ENCODE results near the gene SLC6A11. TPM values are rescaled to one million over a fixed set of nuclear protein-coding genes. Genes with fewer than 3 reads are reported as not detected.

Gene SLC6A11
- total RNA-seq, 4 donors from 2014 or later: not detected

DNA sequence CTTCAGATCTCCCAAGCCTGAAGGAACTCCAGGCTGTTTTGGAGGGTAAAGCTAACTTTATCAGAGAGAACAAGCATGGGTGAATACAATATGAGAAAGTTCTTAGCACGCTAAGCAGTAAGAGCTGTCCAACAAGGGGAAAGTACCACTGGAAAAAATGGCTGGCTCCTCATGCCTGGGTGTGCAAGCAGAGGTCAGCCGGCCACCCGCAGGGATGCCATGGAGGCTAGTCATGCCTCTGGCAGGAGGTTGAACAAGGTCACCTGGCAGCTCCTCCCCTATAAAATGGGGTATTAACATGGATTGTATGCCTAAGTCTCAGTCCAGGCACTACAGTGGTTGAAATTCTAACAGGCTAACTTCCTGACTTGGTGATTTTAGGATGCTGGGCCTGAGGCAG is 101.1 kb downstream of the SLC6A11 start:
- H3K36me3 ChIP-seq: no peaks in the 10 kb centered on the region
- no peaks in the 10 kb centered on the region for H3K9me3 ChIP-seq
- H3K4me3 ChIP-seq (replicated peaks in 1 of 3): no peak overlapping the region
- no peak overlapping the region for H3K27ac ChIP-seq
- no peaks in the 10 kb centered on the region for H3K4me1 ChIP-seq
- WGBS, 2 donors: 63 to 66% methylated on average over 3 of the region's 3 CpGs
- intact Hi-C loops (cut with DNase I): no loop called here
- TF ChIP-seq, protein P1, sequence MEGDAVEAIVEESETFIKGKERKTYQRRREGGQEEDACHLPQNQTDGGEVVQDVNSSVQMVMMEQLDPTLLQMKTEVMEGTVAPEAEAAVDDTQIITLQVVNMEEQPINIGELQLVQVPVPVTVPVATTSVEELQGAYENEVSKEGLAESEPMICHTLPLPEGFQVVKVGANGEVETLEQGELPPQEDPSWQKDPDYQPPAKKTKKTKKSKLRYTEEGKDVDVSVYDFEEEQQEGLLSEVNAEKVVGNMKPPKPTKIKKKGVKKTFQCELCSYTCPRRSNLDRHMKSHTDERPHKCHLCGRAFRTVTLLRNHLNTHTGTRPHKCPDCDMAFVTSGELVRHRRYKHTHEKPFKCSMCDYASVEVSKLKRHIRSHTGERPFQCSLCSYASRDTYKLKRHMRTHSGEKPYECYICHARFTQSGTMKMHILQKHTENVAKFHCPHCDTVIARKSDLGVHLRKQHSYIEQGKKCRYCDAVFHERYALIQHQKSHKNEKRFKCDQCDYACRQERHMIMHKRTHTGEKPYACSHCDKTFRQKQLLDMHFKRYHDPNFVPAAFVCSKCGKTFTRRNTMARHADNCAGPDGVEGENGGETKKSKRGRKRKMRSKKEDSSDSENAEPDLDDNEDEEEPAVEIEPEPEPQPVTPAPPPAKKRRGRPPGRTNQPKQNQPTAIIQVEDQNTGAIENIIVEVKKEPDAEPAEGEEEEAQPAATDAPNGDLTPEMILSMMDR (IDR thresholded peaks at IDR 0.05): no peak
- TF ChIP-seq POLR2A (IDR thresholded peaks at IDR 0.05): no peak
- H3K27me3 ChIP-seq: no peaks in the 10 kb centered on the region
- DNase-seq: no peak

DNA sequence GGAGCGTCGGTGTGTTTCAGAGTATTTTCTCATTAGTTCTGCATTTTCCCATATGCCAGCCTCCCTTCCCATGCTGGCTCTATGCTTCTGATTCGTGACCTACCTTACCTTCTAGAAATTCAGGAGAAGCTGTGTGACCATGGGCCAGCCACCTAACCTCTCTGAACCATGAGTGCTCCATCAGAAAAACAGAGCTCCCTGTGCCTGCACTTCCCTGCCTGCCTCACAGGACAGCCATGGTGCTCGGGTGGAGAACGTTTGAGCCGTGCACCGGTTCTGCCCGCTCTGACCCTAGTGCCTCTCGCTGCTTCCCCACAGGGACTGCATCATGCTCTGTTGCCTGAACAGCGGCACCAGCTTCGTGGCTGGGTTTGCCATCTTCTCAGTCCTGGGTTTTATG is 102.0 kb downstream of the SLC6A11 start:
- intact Hi-C loops (cut with DNase I): no loop called here
- no peak for DNase-seq
- TF ChIP-seq POLR2A (IDR thresholded peaks at IDR 0.05): no peak
- TF ChIP-seq, protein P1 (IDR thresholded peaks at IDR 0.05): no peak
- no peaks in the 10 kb centered on the region for H3K36me3 ChIP-seq
- no peaks in the 10 kb centered on the region for H3K27me3 ChIP-seq
- H3K4me1 ChIP-seq: no peaks in the 10 kb centered on the region
- no peak overlapping the region for H3K4me3 ChIP-seq (replicated peaks in 1 of 3)
- 89 to 92% methylated on average over 11 of the region's 11 CpGs for WGBS, 2 donors
- H3K27ac ChIP-seq: no peak overlapping the region
- no peaks in the 10 kb centered on the region for H3K9me3 ChIP-seq

DNA sequence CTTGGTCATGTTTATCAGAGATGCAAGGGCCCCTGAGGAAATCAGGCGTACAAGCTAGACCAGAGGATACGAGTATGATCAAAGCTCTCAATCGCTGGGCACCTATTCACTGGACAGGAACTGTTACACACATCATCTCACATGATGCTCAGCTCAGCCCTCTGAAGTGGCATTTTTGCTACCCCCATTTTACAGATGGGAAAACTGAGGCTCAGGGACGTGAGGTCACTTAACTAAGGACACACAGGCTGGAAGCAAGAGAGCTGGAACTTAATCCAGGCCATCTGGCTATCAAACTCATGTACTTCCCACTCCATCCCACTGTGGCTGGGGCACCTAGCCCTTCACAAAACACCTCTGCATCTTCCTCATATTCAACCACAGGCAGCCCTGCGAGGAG is 103.6 kb downstream of the SLC6A11 start:
- H3K9me3 ChIP-seq: no peaks in the 10 kb centered on the region
- 75 to 76% methylated on average over 5 of the region's 5 CpGs for WGBS, 2 donors
- H3K36me3 ChIP-seq: no peaks in the 10 kb centered on the region
- H3K27me3 ChIP-seq: no peaks in the 10 kb centered on the region
- H3K4me1 ChIP-seq: no peaks in the 10 kb centered on the region
- H3K4me3 ChIP-seq (replicated peaks in 1 of 3): no peak overlapping the region
- H3K27ac ChIP-seq: no peak overlapping the region
- TF ChIP-seq, protein P1 (IDR thresholded peaks at IDR 0.05): no peak
- no peak for TF ChIP-seq POLR2A (IDR thresholded peaks at IDR 0.05)
- intact Hi-C loops (cut with DNase I): no loop called here
- no peak for DNase-seq

DNA sequence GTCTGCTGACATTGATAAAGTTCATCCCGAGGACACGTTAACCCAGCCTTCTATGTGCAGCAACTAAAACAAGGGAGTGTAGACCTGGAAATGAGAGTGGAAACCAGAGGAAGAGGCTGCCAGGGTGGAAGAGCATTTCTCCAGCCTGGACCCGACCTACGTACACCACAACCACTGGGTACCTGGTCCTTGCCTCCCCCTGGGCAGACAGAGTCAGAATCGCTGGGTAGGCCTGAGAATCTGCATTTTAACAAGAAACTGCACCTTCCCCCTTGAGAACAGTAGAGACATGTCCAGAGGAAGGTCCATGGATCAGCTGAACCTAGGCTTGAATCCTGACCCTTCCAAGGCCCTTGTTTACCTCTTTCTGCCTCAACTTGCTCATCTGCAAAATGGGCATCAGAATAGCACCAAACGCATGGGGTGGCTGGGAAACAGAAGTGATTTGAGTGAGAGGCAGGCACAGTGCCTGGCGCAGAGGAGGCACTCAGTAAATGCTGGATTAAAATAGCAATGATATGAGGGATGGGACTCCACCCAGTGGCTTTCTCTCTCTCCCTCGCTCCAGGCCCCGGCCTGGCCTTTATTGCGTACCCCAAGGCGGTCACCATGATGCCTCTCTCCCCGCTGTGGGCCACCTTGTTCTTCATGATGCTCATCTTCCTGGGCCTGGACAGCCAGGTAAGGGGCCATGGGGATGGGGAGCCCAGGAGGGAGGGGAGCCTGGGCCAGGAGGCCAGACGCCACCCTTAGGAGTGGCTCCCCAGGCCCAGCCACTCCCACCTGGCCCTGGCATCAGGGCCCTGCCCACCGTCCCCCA is 109.6 kb downstream of the SLC6A11 start:
- 91% methylated on average over 10 to 14 of the region's 14 CpGs for WGBS, 2 donors

More for the DNA sequence above, 109.6 kb downstream of the SLC6A11 start:
- Histone ChIP-seq H3K27ac (no peak overlapping the region), H3K27me3 (no peaks in the 10 kb centered on the region), H3K4me1 (no peaks in the 10 kb centered on the region), H3K36me3 (no peaks in the 10 kb centered on the region), H3K4me3 (replicated peaks in 1 of 3) (no peak overlapping the region), H3K9me3 (no peaks in the 10 kb centered on the region)
- no peak for DNase-seq
- intact Hi-C loops (cut with DNase I): no loop called here
- no peak for TF ChIP-seq POLR2A (IDR thresholded peaks at IDR 0.05)
- TF ChIP-seq, protein P1 (IDR thresholded peaks at IDR 0.05): no peak
